ENCODE data around the gene SPDYE1. TPM values are rescaled to one million over a fixed set of nuclear protein-coding genes. Genes with fewer than 3 reads are reported as not detected.

The SPDYE1 gene
- total and polyA plus RNA-seq, 9 donors = 0.18 to 2.0 (median 0.60) TPM; not detected in 1

Other genes with a start within 250 kb of the SPDYE1 start
- gene BLVRA, start 239.2 kb upstream of the SPDYE1 start, total RNA-seq = 22.9 TPM
- gene BLVRA, start 239.2 kb upstream of the SPDYE1 start, polyA plus RNA-seq (ENCODE audit: insufficient read depth in 1 of 8, insufficient read length in 8 of 8, low replicate concordance in 1 of 8) = 10 to 100 TPM; 29.4 to 39.5 (median 36.7) TPM
- gene MRPS24, start 128.4 kb upstream of the SPDYE1 start, total RNA-seq = 101 TPM
- 10 to 100 TPM; 67.5 to 97.7 (median 74.4) TPM for gene MRPS24, start 128.4 kb upstream of the SPDYE1 start, polyA plus RNA-seq (ENCODE audit: insufficient read depth in 1 of 8, insufficient read length in 8 of 8, low replicate concordance in 1 of 8)
- 20.7 TPM for gene URGCP, start 91.3 kb upstream of the SPDYE1 start, total RNA-seq
- gene URGCP, start 91.3 kb upstream of the SPDYE1 start, polyA plus RNA-seq (ENCODE audit: insufficient read depth in 1 of 8, insufficient read length in 8 of 8, low replicate concordance in 1 of 8) = 10 to 100 TPM; 16.1 to 23.6 (median 20.1) TPM
- 18.1 TPM for gene UBE2D4, start 71.5 kb upstream of the SPDYE1 start, total RNA-seq
- 10 to 100 TPM; 14.6 to 19.9 (median 17.6) TPM for gene UBE2D4, start 71.5 kb upstream of the SPDYE1 start, polyA plus RNA-seq (ENCODE audit: insufficient read depth in 1 of 8, insufficient read length in 8 of 8, low replicate concordance in 1 of 8)
- 45.4 TPM for gene DBNL, start 46.8 kb downstream of the SPDYE1 start, total RNA-seq
- gene DBNL, start 46.8 kb downstream of the SPDYE1 start, polyA plus RNA-seq (ENCODE audit: insufficient read depth in 1 of 8, insufficient read length in 8 of 8, low replicate concordance in 1 of 8) = 10 to 100 TPM; 41.8 to 58.8 (median 48.0) TPM
- gene PGAM2, start 67.7 kb downstream of the SPDYE1 start, total RNA-seq = 412 TPM
- gene PGAM2, start 67.7 kb downstream of the SPDYE1 start, polyA plus RNA-seq (ENCODE audit: insufficient read depth in 1 of 8, insufficient read length in 8 of 8, low replicate concordance in 1 of 8) = 100 to 1,000 TPM; 116 to 376 (median 255) TPM
- gene POLM, start 84.6 kb downstream of the SPDYE1 start, total RNA-seq = 9.4 TPM
- 10 to 100 TPM in 7 of 8 donors, 1 to 10 TPM in 1; 9.9 to 18.7 (median 13.7) TPM for gene POLM, start 84.6 kb downstream of the SPDYE1 start, polyA plus RNA-seq (ENCODE audit: insufficient read depth in 1 of 8, insufficient read length in 8 of 8, low replicate concordance in 1 of 8)
- gene AEBP1, start 106.4 kb downstream of the SPDYE1 start, total RNA-seq = 74.0 TPM
- 100 to 1,000 TPM in 4 of 8 donors, 10 to 100 TPM in 4; 64.8 to 152 (median 102) TPM for gene AEBP1, start 106.4 kb downstream of the SPDYE1 start, polyA plus RNA-seq (ENCODE audit: insufficient read depth in 1 of 8, insufficient read length in 8 of 8, low replicate concordance in 1 of 8)
- 60.3 TPM for gene POLD2, start 125.7 kb downstream of the SPDYE1 start, total RNA-seq
- gene POLD2, start 125.7 kb downstream of the SPDYE1 start, polyA plus RNA-seq (ENCODE audit: insufficient read depth in 1 of 8, insufficient read length in 8 of 8, low replicate concordance in 1 of 8) = 10 to 100 TPM; 75.8 to 93.9 (median 83.7) TPM
- 13.0 TPM for gene MYL7, start 143.4 kb downstream of the SPDYE1 start, total RNA-seq
- gene MYL7, start 143.4 kb downstream of the SPDYE1 start, polyA plus RNA-seq (ENCODE audit: insufficient read depth in 1 of 8, insufficient read length in 8 of 8, low replicate concordance in 1 of 8) = 10 to 100 TPM in 2 of 8 donors, 1 to 10 TPM in 5, under 1 TPM in 1; 0.70 to 12.9 (median 5.9) TPM
- gene GCK, start 191.5 kb downstream of the SPDYE1 start, total RNA-seq = 4.4 TPM
- gene GCK, start 191.5 kb downstream of the SPDYE1 start, polyA plus RNA-seq (ENCODE audit: insufficient read depth in 1 of 8, insufficient read length in 8 of 8, low replicate concordance in 1 of 8) = 1 to 10 TPM; 3.2 to 9.5 (median 5.5) TPM
- 37.9 TPM for gene YKT6, start 203.1 kb downstream of the SPDYE1 start, total RNA-seq
- gene YKT6, start 203.1 kb downstream of the SPDYE1 start, polyA plus RNA-seq (ENCODE audit: insufficient read depth in 1 of 8, insufficient read length in 8 of 8, low replicate concordance in 1 of 8) = 10 to 100 TPM; 69.5 to 77.2 (median 73.0) TPM

All from muscle of leg (tissue), 9 donors.